SH-SY5Y (cell line): Measurements from ENCODE around the gene BUD23.

ENCODE experiments used
- GATA2 ChIP-seq: IDR thresholded peaks from 2 replicates; pipeline ENCODE4 v1.6.1; 2011; ENCODE audit warnings: mild to moderate bottlenecking, low read depth, low read length
- GATA3 ChIP-seq: IDR thresholded peaks from 2 replicates; pipeline ENCODE4 v1.6.1; 2011; ENCODE audit warnings: low read depth, mild to moderate bottlenecking, low read length, moderate library complexity

- TF ChIP-seq GATA2 (no peak), GATA3 (no peak)
Observed at GRCh38 chr7:73736885-73737284, 53.5 kb downstream of the BUD23 start.
